GM13976 (cell line): ENCODE measurements around the gene EYS.
A peak's percentile ranks its signal among the peaks of the same experiment; 100 is the strongest.
"Not testable (repeated sequence)": the region's sequence is repeated elsewhere in the genome, so short reads cannot be mapped to it uniquely, and the experiment has no call there.

Experiments used
- DNase-seq: peaks from one replicate; pipeline ENCODE4 v3.0.0; 2012; ENCODE audit warnings: low spot score
- in situ Hi-C: fragments of 300-500 bp; cut with MboI; formaldehyde crosslinking; loops from one replicate; pipeline ENCODE4 v1.12.0; 2022; ENCODE audit warnings: low sequenced_read_pairs, mixed read lengths, inconsistent platforms; ENCODE audit not compliant: unreplicated experiment
- TF ChIP-seq, protein P1 (sequence below): IDR thresholded peaks from 2 replicates; pipeline ENCODE4 v1.5.1; 2012; ENCODE audit warnings: borderline replicate concordance, mild to moderate bottlenecking; ENCODE audit not compliant: insufficient read depth; ENCODE audit errors: extremely low read depth, missing control alignments, control extremely low read depth

The EYS gene

DNA sequence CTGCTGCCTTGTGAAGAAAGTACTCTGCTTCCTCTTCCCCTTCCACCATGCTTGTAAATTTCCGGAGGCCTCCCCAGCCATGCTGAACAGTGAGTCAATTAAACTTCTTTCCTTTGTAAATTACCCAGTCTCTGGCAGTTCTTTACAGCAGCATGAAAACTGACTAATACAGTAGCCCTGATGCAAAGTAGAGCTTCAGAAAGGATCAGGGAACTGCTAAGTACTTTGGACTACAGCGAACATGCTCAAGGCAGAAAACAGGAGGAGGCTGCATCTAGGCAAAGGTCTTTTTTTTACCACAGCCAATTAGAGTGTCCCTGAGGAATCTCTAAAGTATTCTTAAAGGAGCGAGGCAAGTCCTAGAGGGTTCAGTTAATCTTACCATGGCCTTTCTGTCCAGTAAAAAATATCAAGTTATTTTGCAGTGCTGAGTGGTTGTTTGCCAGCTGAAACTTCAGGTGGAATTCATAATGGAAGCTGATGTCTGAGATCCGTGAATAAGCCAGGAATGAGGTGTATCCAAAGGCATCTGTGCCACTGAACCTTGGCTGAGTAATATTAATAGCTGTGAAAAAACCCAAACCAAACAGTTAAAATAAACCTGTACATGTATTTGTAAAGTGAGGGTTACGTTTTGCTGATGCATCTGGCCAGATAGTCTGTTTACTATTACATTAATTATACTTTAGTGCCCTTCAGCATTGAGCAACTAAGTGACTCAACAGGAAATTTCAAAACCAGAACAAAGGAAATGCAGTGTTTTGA, 1901.0 kb downstream of the EYS start:
- in situ Hi-C loops, result no loop called here
- DNase-seq, result no peak
- TF ChIP-seq, protein P1, sequence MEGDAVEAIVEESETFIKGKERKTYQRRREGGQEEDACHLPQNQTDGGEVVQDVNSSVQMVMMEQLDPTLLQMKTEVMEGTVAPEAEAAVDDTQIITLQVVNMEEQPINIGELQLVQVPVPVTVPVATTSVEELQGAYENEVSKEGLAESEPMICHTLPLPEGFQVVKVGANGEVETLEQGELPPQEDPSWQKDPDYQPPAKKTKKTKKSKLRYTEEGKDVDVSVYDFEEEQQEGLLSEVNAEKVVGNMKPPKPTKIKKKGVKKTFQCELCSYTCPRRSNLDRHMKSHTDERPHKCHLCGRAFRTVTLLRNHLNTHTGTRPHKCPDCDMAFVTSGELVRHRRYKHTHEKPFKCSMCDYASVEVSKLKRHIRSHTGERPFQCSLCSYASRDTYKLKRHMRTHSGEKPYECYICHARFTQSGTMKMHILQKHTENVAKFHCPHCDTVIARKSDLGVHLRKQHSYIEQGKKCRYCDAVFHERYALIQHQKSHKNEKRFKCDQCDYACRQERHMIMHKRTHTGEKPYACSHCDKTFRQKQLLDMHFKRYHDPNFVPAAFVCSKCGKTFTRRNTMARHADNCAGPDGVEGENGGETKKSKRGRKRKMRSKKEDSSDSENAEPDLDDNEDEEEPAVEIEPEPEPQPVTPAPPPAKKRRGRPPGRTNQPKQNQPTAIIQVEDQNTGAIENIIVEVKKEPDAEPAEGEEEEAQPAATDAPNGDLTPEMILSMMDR, result no peak

DNA sequence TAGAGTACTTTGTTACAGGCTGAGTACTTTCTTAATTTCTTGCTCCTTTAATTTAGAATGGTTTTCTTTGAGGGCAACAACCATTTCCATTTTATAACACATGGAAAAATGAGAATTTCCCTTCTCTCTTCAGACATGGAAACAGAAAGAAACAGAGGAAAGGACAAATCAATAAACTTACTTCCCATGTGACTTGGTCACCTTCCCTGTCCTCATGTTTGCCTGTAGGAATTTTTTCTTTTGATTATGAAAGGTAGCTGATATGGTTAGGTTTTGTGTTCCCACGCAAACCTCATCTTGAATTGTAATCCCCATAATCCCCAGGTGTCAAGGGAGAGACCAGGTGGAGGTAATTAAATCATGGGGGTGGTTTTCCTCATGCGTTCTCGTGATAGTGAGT, 1901.7 kb downstream of the EYS start:
- DNase-seq, result no peak

GRCh38 chr6:63804381-63804956, 1902.6 kb downstream of the EYS start:
- no peak for DNase-seq

More for the DNA sequence above, 1901.7 kb downstream of the EYS start:
- TF ChIP-seq, protein P1, result no peak
- in situ Hi-C loops, result no loop called here

GRCh38 chr6:63803371-63803770, 1903.7 kb downstream of the EYS start:
- DNase-seq, result no peak
- in situ Hi-C loops, result no loop called here
- TF ChIP-seq, protein P1, result no peak

More at GRCh38 chr6:63804381-63804956, 1902.6 kb downstream of the EYS start:
- in situ Hi-C loops, result no loop called here
- TF ChIP-seq, protein P1, result no peak

DNA sequence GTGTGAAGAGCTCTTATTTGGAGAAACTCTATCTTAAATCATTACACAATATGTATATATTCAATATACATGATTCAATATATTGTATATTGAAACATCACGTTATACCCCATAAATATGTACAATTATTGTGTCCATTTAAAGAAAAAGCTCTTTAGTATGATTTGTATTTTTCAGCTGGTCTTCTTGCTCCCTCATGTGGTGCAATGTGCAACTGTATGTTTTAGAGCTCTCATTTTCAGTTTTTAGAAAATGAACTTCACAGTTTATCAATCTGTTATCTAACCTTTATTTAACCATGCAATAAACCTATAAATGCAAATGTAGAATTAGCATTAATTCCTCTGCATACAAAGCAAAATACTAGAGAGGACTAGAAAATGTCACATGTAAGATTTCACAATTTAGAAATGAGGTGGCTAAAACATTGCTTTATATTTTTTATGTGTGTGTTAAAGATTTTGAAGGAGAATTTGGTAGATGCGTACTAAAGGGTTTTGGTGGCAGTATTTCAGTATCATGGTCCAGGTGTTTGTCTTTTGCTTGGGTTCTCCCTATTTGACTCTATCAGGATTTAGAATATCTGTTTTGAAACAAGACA, 1904.3 kb downstream of the EYS start:
- in situ Hi-C loops, result no loop called here
- TF ChIP-seq, protein P1, result peak; percentile 47
- peak; percentile 23 for DNase-seq

DNA sequence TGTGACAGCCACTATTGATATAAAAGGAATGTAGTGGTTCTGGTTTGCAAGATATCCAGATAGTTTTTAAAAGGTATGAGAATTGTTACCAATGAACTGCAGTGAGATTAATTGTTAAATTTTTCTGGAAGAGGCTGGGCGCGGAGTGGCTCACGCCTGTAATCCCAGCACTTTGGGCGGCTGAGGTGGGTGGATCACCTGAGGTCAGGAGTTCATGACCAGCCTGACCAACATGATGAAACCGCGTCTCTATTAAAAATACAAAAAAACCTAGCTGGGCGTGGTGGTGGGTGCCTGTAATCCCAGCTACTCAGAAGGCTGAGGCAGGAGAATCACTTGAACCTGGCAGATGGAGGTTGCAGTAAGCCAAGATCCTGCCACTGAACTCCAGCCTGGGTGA, 1906.6 kb downstream of the EYS start:
- in situ Hi-C loops, result not testable (repeated sequence)

GRCh38 chr6:63799813-63800212, 1907.2 kb downstream of the EYS start:
- TF ChIP-seq, protein P1, result no peak
- in situ Hi-C loops, result no loop called here
- no peak for DNase-seq

More for the DNA sequence above, 1906.6 kb downstream of the EYS start:
- DNase-seq, result not testable (repeated sequence)
